GM19328 (cell line): ENCODE results near the gene ITGAL.

ENCODE experiments used
- ATAC-seq: cut with Tn5 transposase; IDR thresholded peaks from one replicate; pipeline ENCODE4 v1.9.1; 2021; ENCODE audit warnings: mild to moderate bottlenecking, moderate library complexity; ENCODE audit not compliant: unreplicated experiment

ITGAL gene

GRCh38 chr16:30541502-30542329, 69.2 kb downstream of the ITGAL start:
- ATAC-seq: no peak

- ATAC-seq: no peak
Measured at GRCh38 chr16:30543067-30543466, 70.5 kb downstream of the ITGAL start.

DNA sequence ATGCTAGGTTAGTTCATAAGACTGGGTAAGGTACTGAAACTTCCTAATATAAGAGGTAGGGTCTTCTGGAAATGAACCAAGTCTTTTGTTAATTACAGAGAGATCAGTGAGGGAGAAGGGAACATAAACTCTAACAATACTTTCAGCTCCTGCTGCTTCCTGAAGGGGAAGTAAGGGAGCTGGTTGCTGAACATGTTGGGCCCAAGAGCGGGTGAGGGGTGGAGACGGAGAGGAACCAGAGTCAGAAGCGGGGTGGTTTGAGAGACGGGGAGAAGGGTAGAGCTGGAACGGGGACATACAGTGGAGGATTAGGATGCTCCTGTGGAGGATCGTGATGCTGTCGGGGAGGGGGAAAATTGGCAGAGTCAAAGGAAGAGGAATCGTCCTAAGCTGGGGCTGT, 73.6 kb downstream of the ITGAL start:
- ATAC-seq: no peak

- no peak for ATAC-seq
Measured at GRCh38 chr16:30548416-30549253, 76.1 kb downstream of the ITGAL start.

DNA sequence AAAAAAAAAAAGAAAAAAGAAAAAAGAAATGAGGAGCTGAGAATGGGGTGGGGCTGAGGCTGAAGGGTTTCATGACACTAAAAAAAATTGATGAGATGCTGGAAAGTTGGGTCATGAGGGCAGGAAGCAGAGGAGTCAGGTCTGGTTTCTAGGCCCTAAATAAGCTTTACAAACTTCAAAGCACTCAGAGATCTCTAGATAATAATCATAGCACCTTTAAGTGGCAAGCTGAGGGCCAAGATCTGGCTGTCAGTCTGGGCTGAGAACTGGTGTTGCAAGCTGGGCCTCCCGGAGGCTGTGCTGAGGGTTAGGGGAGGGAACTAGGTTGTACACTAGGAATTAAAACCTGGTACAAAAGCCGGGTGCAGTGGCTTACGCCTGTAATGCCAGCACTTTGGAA, 79.2 kb downstream of the ITGAL start:
- ATAC-seq: no peak

- no peak for ATAC-seq
Measured at GRCh38 chr16:30552956-30553355, 80.4 kb downstream of the ITGAL start.

DNA sequence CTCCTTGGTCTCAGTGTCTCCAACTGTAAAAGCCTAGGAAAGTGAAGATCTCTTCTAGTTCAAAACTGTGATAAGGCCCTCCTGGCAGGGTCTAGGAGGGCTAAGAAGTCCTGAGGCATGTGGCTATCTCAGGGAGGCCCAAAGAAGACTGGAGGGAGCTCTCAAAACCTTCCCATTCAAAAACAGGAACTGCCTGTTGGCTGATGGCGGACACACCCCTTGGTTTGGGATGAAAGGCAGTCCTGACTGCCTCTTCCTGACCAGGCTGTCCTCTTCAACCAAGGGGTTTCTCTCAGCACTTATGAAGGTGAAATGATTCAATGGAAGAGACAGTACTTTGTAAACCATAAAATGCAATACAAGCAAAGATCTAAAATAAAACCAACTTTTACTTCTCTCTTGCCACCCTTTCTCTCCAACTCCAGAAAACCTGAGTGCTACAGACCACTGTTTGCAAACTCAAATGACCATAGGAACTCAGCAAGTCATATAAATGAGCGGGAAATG, 80.9 kb downstream of the ITGAL start:
- ATAC-seq: no peak

- no peak for ATAC-seq
Measured at GRCh38 chr16:30554557-30555314, 82.2 kb downstream of the ITGAL start.

DNA sequence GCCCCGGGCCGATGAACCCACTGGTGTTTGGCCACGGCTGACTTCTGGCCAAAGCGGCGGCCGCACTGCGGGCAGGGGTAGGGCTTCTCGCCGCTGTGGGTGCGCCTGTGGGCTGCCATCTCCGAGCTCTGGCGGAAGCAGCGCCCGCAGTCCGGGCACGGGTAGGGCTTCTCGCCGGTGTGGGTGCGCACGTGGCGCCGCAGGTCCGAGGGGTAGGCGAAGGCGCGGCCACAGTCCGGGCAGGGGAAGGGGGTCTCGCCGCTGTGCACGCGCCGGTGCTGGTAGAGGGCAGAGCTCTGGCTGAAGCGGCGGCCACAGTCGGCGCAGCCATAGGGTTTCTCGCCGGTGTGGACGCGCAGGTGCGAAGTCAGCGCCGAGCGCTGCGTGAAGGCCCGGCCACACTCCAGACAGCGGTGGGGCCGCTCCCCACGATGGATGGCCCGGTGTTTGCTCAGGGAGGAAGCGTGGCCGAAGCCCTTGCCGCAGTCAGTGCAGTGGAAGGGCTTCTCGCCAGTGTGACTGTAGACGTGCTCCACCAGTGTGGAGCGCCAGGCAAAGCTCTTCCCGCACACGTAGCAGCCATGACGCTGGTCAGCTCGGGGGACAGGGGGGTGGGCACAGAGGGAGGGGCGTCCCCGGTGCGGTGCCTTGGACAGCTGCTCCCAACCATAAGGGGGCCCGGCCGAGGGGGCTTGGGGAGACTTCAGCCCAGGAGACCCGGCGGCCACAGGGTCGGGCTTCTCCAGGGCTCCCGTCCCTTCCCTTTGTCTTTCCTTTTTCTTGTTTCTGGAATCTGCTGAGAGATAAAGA, 83.0 kb downstream of the ITGAL start:
- no peak for ATAC-seq

DNA sequence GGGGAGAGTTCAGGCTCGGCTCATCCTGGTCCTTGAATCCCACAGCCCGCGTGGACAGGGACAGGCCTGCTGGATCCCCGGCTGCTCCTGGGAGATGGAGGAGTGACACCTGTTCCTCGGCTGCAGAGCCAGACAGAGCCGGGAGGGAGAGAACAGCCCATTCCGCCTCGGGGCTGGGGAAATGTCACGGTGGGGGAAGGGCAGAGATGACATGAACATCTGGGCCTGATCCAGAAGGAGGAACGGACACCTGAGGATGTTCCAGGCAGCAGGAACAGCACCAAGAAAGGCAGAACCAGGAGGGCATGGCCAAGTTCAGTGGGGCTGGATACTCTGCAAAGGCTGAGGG, 83.6 kb downstream of the ITGAL start:
- ATAC-seq: no peak

- ATAC-seq: peak; percentile 8
Measured at GRCh38 chr16:30557707-30557956, 85.1 kb downstream of the ITGAL start.

- ATAC-seq: peak; percentile 89
Measured at GRCh38 chr16:30557957-30558788, 85.6 kb downstream of the ITGAL start, which contains the start of gene ZNF764. Gene ZNF764 (minus strand): TSS chr16:30558374. CDS start chr16:30558182, 192 bp downstream.

- no peak for ATAC-seq
Measured at GRCh38 chr16:30558789-30559377, 86.3 kb downstream of the ITGAL start.

GRCh38 chr16:30559690-30560089, 87.1 kb downstream of the ITGAL start:
- ATAC-seq: no peak

DNA sequence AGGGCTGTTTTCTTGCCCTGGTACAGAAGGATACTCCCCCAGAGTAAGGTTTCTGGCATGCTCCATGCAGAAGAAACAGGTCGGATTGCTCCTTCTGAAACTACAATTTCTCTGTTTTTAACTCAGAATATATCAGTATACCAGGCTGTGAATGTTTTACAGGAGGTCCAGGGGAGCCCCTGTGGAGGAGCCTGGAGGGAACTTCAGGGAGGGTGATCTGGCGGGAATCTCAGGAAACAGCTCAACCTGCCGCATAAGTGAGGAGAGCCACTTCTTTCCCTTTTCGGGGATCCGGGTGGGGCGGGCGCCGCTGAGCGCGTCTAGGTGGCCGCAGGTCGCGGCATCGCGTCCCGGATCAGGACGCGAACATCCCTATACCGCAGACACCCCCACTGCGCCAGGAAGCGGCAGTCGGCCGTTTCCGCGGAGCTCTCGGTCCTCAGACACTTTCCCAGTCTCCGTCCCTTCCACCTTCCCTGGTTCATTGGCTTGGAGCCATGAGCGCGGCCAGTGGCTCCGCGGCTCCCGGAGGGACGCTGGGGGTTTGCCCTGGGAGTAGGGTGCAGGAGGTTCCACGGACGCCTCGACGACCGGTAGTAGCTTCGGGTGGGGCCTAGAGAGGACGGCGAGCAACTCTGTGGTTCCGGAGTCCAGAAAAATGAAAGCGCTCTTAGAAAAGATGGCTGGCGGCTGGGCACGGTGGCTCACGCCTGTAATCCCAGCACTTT, 88.7 kb downstream of the ITGAL start:
- no peak for ATAC-seq

GRCh38 chr16:30562021-30562420, 89.5 kb downstream of the ITGAL start:
- ATAC-seq: no peak

- ATAC-seq: no peak
Measured at GRCh38 chr16:30565526-30565925, 93.0 kb downstream of the ITGAL start.

DNA sequence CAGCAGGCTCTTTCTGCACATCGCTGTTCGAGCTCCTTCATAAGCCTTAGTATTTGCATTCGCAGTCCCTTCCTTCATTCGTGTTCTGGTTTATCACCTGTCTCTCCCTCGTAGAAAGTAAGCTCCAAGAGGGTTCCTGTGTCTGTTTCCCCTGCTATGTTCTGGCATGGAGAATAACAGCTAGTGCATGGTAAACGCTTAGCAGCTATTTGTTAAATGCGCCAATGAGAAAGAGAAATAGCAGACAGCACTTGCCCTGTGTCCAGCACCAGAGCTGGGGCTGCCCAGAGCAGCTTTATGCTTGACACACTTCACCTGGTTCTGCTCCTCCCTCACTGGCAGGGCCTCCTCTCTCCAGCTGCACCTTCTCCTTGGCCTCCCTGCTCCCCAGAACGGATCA, 93.4 kb downstream of the ITGAL start:
- ATAC-seq: no peak

DNA sequence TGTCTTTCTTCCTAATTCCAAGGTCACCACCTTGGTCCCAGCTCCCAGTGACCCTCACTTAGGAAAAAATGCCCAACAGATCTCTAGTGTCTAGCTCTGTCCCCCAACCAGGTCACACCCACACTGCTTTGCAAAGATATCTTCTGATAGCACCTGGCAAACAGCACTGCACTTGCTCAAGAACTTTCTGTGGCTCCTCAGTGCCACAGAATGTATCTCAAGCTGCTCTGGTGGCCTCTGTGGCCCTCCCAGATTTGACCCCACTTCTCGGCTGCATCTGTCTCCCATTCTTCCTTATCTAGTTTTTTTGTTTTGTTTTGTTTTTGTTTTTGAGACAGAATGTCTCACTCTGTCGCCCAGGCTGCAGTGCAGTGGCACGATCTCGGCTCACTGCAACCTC, 94.0 kb downstream of the ITGAL start:
- no peak for ATAC-seq
